H1 (cell line): ENCODE measurements around the gene CEBPG. TPM values are rescaled to one million over a fixed set of nuclear protein-coding genes. Genes with fewer than 3 reads are reported as not detected.

Experiments used
- SIN3A ChIP-seq, 2 experiments: IDR thresholded peaks in 1 of 2; conservative IDR thresholded peaks in 1 of 2; 2 replicates each; pipeline ENCODE4 v1.6.1; 2011 to 2012; ENCODE audit warnings: low read length in 2 of 2, improper control_type of control experiment in 1 of 2, low read depth in 1 of 2, mild to moderate bottlenecking in 1 of 2
- TAF1 ChIP-seq: IDR thresholded peaks from 2 replicates; pipeline ENCODE4 v1.6.1; 2011; ENCODE audit warnings: mild to moderate bottlenecking, low read depth, low read length
- TBP ChIP-seq: IDR thresholded peaks from 2 replicates; pipeline ENCODE4 v1.6.1; 2011; ENCODE audit warnings: low read depth, low read length, improper control_type of control experiment
- polyA plus RNA-seq, 7 experiments: library from polyadenylated mRNA; depleted of rRNA in 3 of 7; stranded (reverse) in 5 of 7; unstranded in 2 of 7; fragments of >200 nt in 5 of 7; fragments of 200-250 nt in 2 of 7; gene quantifications; 1 replicate in 5 of 7; 2 replicates in 1 of 7; 4 replicates in 1 of 7; pipeline versions ENCODE4 v1.2.1 to v1.2.3, GENCODE V29; 2011 to 2013; ENCODE audit warnings: missing spikeins in 2 of 7, mixed read lengths in 2 of 7
- total RNA-seq: library from RNA; stranded (reverse); fragmentation: NEBNext Ultra II Directional; extraction: Animal tissue kit (Norgen Biotek cat#: 25700); gene quantifications from 2 replicates; pipeline ENCODE4 v1.2.1, GENCODE V29; 2021

Gene CEBPG
- total and polyA plus RNA-seq, 2 of the 8 experiments (the other 6 are each of a cell fraction or from before 2014, with no cell fraction given): 12.3 to 35.4 TPM

DNA sequence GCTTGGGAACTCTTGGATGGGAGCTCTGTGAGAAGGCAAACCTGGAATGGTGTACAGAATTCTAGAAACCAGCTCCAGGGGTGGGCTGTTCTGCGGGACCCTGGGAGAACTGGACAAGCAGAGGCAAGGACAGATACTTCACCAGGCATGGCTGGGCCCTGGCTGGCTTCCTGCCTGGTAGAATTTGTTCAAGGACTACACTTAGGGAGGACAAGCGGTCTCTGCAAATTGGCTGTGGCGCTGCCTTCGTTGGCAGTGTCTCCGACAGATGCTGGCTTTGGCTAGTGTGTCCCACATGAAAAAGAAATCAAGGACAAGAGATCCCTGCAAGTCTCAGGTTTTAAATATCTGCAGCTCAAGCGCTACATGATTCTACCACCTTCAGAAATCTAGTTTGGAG is 12.4 kb downstream of the CEBPG start (continued):
- TF ChIP-seq SIN3A (conservative IDR thresholded peaks at IDR 0.05 in 1 of 2, IDR thresholded peaks at IDR 0.05 in 1 of 2; ENCODE audit: low read depth in 1 of 2, low read length in 2 of 2) (no peak), TBP (no peak), TAF1 (no peak)
- TF ChIP-seq, all 59 proteins: peak for 0
